ENCODE measurements around the gene SCAP.
"Not testable (repeated sequence)": the region's sequence is repeated elsewhere in the genome, so short reads cannot be mapped to it uniquely, and the experiment has no call there.

SCAP gene

DNA sequence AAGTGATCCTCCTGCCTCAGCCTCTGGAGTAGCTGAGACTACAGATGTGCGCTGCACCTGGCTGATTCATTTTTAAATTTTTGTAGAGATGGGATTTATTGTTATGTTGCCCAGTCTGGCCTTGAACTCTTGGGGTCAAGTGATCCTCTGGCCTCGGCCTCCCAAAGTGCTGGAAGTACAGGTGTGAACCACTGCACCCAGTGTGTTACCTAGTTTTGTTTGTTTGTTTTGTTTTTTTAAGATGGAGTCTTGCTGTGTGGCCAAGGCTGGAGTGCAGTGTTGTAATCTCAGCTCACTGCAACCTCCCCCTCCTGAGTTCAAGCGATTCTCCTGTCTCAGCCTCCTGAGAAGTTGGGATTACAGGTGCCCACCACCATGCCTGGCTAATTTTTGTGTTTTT, 82.8 kb downstream of the SCAP start:
- DNase-seq = no peak

- no peak for DNase-seq
These were observed 89.9 kb downstream of the SCAP start for GRCh38 chr3:47385796-47386195.

DNA sequence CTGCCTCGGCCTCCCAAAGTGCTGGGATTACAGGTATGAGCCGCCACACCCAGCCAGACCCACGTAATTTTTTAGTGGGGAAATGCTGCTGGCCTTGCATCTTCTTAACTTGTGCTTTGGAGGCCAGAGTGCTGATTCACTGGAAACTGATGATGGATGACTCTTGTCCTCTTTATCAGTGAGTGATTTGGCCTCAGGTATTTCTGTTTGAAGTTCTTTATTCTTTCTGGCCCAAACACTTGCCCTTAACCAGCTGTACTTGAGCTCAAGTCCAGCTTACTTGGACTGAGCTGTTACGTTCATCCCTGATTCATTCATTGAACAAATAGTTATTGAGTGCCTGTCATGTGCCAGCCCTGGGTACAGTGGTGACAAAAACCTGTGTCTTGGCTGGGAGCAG, 90.7 kb downstream of the SCAP start:
- DNase-seq = no peak

GRCh38 chr3:47384425-47384824, 91.3 kb downstream of the SCAP start:
- no peak for DNase-seq

DNA sequence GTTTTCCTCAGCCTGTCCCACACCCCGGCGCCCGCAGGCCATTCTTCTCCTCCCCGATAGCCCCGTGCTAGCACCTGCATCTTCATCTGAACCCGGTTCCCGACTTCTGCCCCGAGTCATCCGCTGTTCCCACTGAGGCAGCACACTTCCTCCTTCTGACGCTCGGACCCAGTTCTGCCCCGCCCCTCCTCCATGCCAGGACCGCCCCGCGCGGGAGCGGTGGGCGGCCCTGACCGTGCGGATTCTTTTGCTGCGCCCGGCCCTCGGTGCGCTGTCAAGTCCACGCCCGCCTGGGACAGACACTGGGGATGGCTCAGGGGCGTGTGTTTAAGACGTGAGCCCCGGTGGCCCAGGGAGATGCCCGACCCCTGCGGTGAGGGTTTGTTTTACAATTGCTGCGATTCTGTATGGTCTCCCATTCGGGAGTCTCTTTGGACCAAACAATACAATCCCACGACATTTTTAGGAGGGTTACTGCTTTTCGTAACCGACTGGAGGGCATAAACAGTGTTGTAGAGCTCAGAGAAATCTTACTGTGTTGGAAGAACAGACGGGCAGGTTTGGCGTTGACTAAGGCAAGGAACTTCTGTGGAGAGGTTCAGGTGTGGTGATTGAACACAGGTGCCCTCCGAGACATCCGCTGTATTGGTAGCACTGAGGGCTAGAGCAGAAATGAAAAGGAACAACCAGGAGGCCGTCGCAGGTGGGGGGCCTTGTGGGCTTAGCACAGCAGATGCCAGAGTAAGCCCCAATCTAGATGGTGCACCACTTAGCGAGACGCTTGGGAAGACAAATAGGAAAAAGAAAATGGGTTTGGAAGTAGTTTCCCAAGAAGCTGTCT, 94.2 kb downstream of the SCAP start:
- peak; percentile 93 for DNase-seq

GRCh38 chr3:47380601-47381316, 95.0 kb downstream of the SCAP start, which contains the start of gene PTPN23:
Gene PTPN23, plus strand, starts transcription at chr3:47381021. Its CDS starts 76 bp downstream, at chr3:47381097.
- peak; percentile 99 for DNase-seq

GRCh38 chr3:47380026-47380600, 95.6 kb downstream of the SCAP start:
- DNase-seq = no peak

DNA sequence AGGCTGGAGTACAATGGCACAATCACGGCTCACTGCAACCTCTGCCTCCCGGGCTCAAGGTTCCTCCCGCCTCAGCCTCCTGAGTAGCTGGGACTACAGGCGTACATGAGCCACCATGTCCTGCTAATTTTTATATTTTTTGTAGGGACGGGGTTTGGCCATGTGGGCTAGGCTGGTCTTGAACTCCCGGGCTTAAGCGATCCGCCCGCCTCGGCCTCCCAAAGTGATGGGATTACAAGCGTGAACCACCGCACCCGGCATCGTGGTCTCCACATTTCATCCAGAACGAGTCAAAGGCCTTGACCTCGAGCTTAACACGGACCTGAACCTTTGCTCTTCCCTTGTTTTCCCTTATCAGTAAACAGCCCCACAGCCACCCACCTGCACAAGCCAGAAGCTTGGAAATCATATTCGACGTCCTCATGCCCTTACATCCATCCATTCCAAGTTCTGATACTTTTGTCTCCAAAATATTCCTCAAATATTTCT, 96.3 kb downstream of the SCAP start:
- no peak for DNase-seq

- no peak for DNase-seq
These were observed 96.9 kb downstream of the SCAP start for GRCh38 chr3:47378869-47379268.

GRCh38 chr3:47377186-47377585, 98.6 kb downstream of the SCAP start:
- no peak for DNase-seq

GRCh38 chr3:47376393-47376792, 99.3 kb downstream of the SCAP start:
- no peak for DNase-seq

- no peak for DNase-seq
These were observed 101.2 kb downstream of the SCAP start for GRCh38 chr3:47374587-47374986.

DNA sequence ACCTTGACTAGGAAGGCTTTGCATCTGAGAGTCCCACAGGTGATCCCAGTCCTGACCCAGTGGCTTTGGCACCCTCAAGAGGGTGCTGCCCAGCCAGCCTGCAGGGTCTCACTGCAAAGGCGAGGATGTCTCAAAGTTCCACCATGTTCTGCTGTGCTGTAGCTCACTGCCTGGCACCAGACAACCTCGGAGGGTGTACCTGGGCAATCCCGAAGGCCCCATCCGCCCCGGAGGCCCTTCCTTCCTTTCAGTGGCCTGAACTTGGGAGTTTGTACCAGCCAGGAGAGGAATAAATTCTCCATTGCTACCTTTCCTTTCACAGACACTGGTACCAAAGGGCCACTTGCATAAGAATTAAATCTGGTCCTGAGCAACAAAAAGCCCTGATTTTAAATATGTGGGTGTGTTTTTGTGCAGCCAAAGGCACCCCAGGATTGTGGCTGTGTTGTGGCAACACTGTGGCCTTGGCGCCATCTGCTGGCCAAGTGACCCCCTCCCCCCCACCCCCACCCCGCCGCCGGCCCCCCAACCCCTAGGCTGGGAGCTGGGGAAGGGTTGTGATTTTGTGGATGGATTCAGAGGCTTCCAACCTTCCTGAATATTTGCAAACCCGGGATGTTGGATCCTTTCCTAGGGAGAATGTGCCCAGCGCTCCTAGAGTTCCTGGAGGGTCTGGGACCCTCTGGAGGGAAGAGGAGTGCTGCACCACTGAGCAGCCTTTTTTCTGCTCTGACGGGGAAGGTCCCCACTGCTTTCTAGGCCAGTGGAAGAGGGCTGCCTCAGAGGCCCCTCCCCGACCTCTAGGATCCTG, 104.6 kb downstream of the SCAP start:
- peak; percentile 43 for DNase-seq

DNA sequence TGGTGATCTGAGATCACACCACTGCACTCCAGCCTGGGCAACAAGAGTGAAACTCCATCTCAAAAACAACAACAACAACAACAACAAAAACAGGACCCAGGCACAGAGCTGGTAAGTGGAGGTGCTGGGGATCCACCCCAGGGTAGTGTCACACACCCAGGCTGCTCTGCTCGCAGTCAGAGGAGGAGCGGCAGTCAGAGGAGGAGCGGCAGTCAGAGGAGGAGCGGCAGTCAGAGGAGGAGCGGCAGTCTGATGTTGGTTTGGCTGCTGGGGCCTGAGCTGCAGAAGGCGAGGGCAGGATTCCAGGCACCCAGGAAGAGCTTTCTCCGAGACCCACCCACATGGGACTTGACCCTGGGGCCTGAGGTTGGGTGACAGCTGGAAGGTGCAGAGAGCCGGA, 105.7 kb downstream of the SCAP start:
- not testable (repeated sequence) for DNase-seq

GRCh38 chr3:47367631-47368030, 108.1 kb downstream of the SCAP start:
- no peak for DNase-seq

DNA sequence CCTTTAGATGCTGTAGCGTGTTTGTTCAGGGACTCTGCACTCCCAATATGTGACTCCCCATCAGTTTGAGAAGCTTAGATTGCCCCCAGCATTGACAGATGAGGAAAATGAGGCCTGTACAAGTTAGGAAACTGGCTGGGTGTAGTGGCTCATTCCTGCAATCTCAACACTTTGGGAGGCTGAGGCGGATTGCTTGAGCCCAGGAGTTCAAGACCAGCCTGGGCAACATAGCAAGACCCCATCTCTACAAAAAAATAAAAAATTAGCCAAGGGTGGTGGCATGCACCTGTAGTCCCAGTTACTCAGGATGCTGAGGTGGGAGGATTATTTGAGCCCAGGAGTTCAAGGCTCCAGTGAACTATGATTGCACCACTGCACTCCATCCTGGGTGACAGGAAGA, 108.9 kb downstream of the SCAP start:
- DNase-seq = no peak

DNA sequence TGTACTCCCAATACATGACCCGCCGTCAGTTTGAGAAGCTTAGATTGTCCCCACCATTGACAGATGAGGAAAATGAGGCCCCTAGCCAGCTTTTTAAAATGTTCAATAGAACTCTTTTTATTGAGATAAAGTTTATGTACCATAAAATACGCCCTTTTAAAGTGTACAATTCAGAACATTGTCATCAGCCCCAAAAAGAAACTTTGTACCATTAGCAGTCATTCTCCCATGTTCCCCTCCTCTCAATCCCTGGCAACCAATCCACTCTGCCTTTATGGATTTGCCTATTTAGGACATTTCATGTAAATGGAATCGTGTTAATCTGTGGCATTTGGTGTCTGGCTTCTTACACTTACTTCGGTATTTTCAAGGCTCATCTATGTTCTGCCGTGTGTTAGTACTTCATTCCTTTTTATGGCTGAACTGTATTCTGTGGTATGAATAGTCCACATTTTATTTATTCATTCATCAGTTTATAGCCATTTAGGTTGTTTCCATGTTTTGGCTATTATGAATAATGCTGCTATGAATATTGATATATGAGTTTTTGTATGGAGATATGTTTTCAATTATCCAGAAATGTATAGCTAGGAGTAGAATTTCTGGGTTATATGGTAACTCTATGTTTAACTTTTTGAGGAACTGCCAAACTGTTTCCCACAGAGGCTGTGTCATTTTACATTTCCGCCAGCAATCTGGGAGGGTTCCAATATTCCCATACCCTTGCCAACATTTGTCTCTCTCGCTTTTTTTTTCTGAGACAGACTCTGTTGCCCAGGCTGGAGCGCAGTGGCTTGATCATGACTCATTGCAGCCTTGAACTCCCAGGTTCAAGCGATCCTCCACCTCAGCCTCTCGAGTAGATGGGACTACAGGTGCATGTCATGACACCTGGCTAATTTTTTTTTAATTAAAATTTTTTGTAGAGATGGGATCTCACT, 110.3 kb downstream of the SCAP start:
- DNase-seq = peak; percentile 64

Data from left hindlimb (tissue), 1 donor.